Psoas muscle (tissue), 8 donors: ENCODE measurements around the gene IRF8. TPM values are rescaled to one million over a fixed set of nuclear protein-coding genes. Genes with fewer than 3 reads are reported as not detected.

Experiments
- ATAC-seq, 4 donors: fragments of 200-7000 bp; cut with Tn5 transposase; one replicate each; pipeline ENCODE4 v1.9.1; 2020; ENCODE audit warnings: moderate library complexity in 3 of 4, mild to moderate bottlenecking in 2 of 4
- DNase-seq, 2 donors: peaks; one replicate each; pipeline ENCODE4 v3.0.0-alpha.2; 2020
- H3K27ac ChIP-seq: fragments of 200-600 bp; one replicate; pipeline ENCODE4 v1.8.0; 2022
- H3K27me3 ChIP-seq, 3 donors: fragments of 200-600 bp in 1 of 3; one replicate each; pipeline versions ENCODE4 v1.6.1 to v1.8.0; 2013 to 2022; ENCODE audit warnings: low read length in 2 of 3, mild to moderate bottlenecking in 2 of 3, moderate library complexity in 1 of 3; ENCODE audit not compliant: insufficient read depth in 3 of 3
- H3K36me3 ChIP-seq, 2 donors: fragments of 200-600 bp in 1 of 2; one replicate each; pipeline versions ENCODE4 v1.6.1 to v1.8.0; 2013 to 2022; ENCODE audit warnings: low read depth in 1 of 2, mild to moderate bottlenecking in 1 of 2, moderate library complexity in 1 of 2; ENCODE audit not compliant: insufficient read depth in 1 of 2
- H3K4me1 ChIP-seq: fragments of 200-600 bp; one replicate; pipeline ENCODE4 v1.8.0; 2022
- H3K4me3 ChIP-seq: fragments of 200-600 bp; one replicate; pipeline ENCODE4 v1.8.0; 2022; ENCODE audit warnings: mild to moderate bottlenecking
- H3K9me3 ChIP-seq: fragments of 200-600 bp; one replicate; pipeline ENCODE4 v1.8.0; 2022
- WGBS, 3 donors: extraction: QIAGEN DNeasy Blood & Tissue Kit; methylation state at CpG; one replicate each; pipeline versions ENCODE4 v1.1.6 to v1.1.7; 2013; 5-methylcytosine and 5-hydroxymethylcytosine counted together
- intact Hi-C, 2 donors: fragments of 100-400 bp; cut with DNase I; formaldehyde crosslinking; loops; one replicate each; pipeline versions ENCODE4 v1.11.0 to v1.14.2; 2022
- polyA plus RNA-seq, 3 donors: library from polyadenylated mRNA; stranded (reverse); fragments of 200-250 nt; gene quantifications; one replicate each; pipeline ENCODE4 v1.2.3, GENCODE V29; 2013
- total RNA-seq, 4 donors: library from RNA; stranded (reverse); fragmentation: NEBNext Ultra II Directional in 2 of 4; extraction: Animal tissue kit (Norgen Biotek cat#: 25700) in 2 of 4; gene quantifications; one replicate each; pipeline versions ENCODE4 v1.2.1 to v1.2.4, GENCODE V29; 2021 to 2023
- TF ChIP-seq, protein P1 (sequence below): fragments of 200-600 bp; IDR thresholded peaks from one replicate; pipeline ENCODE4 v1.8.0; 2022; ENCODE audit warnings: antibody characterized with exemption
- donor health status: healthy with polysubstance abuse.
- donor health status: DM: no; HTN: no; CAD: no; lungs with moderate emphysema.
- donor health status: Bipolar disorder and iron deficiency.
- donor health status: healthy.
- donor health status: DM: yes; HTN: yes; CAD: no.
- donor health status: DM: no; HTN: no; CAD: no.
- donor health status: DM: no; HTN: no; CAD: no.
- donor health status: DM: yes; HTN: yes; CAD: no.

Gene IRF8
- total and polyA plus RNA-seq, 7 donors = 0.23 to 2.8 (median 1.1) TPM

DNA sequence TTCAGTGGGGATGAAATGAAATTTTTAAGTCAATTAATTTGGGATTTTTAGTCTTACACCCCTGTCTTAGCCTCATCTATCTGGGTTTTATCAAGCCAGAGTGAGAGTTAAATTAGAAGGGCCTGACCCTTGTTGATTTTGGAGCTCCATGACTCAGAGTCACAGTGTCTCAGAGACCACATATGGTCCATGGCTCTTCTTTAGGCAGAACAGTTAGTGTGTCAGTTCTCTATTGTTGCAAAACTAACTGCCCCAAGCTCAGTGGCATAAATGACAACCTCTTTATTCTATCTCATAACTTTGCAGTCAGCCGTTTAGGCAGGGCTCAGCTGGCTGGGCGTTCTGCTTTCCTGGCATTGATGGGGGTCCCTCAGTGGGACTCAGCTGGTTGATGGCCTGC, 44.7 kb downstream of the IRF8 start:
- 49 to 58% (median 57%) methylated on average over 2 of the region's 2 CpGs for WGBS, 3 donors
- Histone ChIP-seq H3K9me3 (no peaks in the 10 kb centered on the region), H3K4me3 (no peak overlapping the region), H3K27me3 (peaks cover 0 to 31% (median 1%) of the 10 kb centered on the region in 3 donors), H3K4me1 (no peaks in the 10 kb centered on the region), H3K36me3 (no peaks in the 10 kb centered on the region), H3K27ac (no peak overlapping the region)
- TF ChIP-seq, protein P1, sequence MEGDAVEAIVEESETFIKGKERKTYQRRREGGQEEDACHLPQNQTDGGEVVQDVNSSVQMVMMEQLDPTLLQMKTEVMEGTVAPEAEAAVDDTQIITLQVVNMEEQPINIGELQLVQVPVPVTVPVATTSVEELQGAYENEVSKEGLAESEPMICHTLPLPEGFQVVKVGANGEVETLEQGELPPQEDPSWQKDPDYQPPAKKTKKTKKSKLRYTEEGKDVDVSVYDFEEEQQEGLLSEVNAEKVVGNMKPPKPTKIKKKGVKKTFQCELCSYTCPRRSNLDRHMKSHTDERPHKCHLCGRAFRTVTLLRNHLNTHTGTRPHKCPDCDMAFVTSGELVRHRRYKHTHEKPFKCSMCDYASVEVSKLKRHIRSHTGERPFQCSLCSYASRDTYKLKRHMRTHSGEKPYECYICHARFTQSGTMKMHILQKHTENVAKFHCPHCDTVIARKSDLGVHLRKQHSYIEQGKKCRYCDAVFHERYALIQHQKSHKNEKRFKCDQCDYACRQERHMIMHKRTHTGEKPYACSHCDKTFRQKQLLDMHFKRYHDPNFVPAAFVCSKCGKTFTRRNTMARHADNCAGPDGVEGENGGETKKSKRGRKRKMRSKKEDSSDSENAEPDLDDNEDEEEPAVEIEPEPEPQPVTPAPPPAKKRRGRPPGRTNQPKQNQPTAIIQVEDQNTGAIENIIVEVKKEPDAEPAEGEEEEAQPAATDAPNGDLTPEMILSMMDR = no peak
- ATAC-seq = no peak
- DNase-seq = no peak
- intact Hi-C loops = no loop called here

DNA sequence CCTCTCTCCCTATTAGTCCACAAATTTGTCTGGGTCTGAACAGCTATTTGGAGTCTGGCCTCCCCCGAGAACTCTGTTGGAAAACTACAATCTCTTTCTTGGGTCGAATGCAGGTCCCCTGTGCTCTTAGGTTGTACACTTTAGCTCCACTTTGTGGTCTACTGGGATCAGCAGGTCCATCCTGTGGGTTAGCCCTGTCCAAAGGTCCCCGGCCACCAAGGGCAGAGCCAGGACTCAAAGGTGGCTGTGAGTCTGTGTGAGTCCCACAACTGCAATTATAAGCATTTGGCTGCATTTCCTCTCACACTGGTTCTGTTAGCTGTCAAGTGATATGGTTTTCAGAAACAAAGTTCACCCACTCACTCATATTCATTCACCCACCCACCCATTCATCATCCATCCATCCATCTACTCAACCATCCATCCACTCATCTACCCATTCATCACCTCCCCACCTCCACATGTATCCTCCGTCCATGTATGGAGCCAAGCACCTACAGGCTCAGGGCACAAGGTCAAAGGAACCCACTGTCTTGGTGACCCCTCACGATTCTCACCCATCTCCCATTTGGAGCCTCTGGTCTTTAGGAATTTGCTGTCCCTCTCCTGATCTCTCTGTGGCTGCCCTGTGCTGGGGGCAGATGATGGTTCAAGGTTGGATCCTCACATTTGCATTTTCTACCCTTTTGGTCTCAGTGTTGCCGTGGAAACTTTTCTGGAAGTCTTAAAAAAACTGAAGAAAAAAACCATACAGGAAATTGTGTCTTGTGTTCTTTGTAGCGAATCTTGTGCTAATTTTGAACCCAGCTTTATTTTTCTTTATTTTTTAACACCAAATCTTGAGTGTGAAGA, 45.8 kb downstream of the IRF8 start:
- no peaks in the 10 kb centered on the region for H3K9me3 ChIP-seq
- ATAC-seq = no peak
- peaks cover 0 to 31% (median 0%) of the 10 kb centered on the region in 3 donors for H3K27me3 ChIP-seq
- no peak overlapping the region for H3K27ac ChIP-seq
- no peak overlapping the region for H3K4me3 ChIP-seq
- DNase-seq = no peak
- H3K36me3 ChIP-seq = no peaks in the 10 kb centered on the region
- TF ChIP-seq, protein P1 = no peak
- intact Hi-C loops = no loop called here
- H3K4me1 ChIP-seq = no peaks in the 10 kb centered on the region
- whole genome bisulfite sequencing, 3 donors = 78 to 79% (median 78%) methylated on average over 7 of the region's 7 CpGs

DNA sequence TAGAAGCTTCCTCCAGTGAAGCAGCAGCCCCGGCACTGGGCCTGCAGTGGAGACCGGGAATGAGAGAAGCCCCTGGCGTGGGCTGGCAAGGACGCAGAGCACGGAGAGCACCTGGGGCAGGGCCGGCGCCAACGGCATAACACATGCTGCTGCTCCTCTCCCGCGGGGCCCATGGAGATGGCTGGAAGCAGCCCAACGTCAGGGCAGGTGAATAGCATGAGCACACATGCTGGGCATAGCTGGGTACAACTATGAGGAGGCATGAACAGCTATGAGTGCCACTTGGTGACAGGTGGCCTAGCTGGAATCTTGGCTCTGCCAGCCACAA, 46.4 kb downstream of the IRF8 start:
- intact Hi-C loops = no loop called here
- no peak for ATAC-seq

DNA sequence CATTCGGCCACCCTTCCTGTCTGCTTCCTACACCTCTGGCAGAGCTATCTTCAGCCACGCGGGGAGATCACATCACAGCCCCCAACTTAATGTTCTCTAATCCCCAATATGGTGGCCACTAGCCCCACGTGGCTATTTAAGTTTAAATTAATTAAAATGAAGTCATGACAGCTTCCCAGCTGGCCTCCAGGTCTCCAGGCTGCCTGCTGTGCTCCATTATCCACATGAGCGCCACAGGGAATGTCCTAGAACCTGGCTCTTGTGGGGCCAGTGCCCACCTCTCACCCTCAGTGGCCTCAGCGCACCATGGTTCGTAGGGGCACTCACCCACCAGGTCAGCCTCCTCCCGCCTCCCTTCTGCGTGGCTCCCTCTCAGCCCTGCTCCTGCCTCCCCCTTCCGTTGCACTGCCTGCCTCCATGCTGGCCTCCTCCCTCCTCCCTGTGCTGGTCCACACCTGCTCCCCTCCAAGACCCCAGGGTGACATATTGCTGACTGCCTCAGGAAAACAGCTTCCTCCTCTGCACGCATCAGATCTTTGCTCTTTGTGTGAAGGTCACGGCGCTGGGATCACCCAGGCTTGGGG, 47.7 kb downstream of the IRF8 start:
- no peaks in the 10 kb centered on the region for H3K4me1 ChIP-seq
- DNase-seq (no peak), ATAC-seq (no peak)
- intact Hi-C loops = no loop called here
- TF ChIP-seq, protein P1 = no peak
- no peaks in the 10 kb centered on the region for H3K9me3 ChIP-seq
- no peaks in the 10 kb centered on the region for H3K36me3 ChIP-seq
- H3K4me3 ChIP-seq = no peak overlapping the region
- no peak overlapping the region for H3K27ac ChIP-seq
- 58 to 68% (median 61%) methylated on average over 13 of the region's 13 CpGs for WGBS, 3 donors
- peaks cover 0 to 31% (median 0%) of the 10 kb centered on the region in 3 donors for H3K27me3 ChIP-seq

More for the DNA sequence above, 46.4 kb downstream of the IRF8 start:
- no peak overlapping the region for H3K27ac ChIP-seq
- no peak overlapping the region for H3K4me3 ChIP-seq
- peaks cover 0 to 31% (median 0%) of the 10 kb centered on the region in 3 donors for H3K27me3 ChIP-seq
- 61 to 73% (median 70%) methylated on average over 11 of the region's 11 CpGs for WGBS, 3 donors
- H3K36me3 ChIP-seq = no peaks in the 10 kb centered on the region
- H3K4me1 ChIP-seq = no peaks in the 10 kb centered on the region
- H3K9me3 ChIP-seq = no peaks in the 10 kb centered on the region
- no peak for DNase-seq
- TF ChIP-seq, protein P1 = no peak
